Activated CD4-positive, CD25-positive, alpha-beta regulatory T cell treated with anti-CD3 and anti-CD28 coated beads, Interleukin-2, amount 50 U/mL, for 24 hours (primary cell): ENCODE results near the gene SPSB1.

ENCODE experiments used
- ATAC-seq, 2 donors: fragments of 150-1000 bp; cut with Tn5 transposase; one replicate each; pipeline ENCODE4 v1.10.0; 2021; ENCODE audit warnings: mild to moderate bottlenecking in 1 of 2, moderate library complexity in 1 of 2

Gene SPSB1

GRCh38 chr1:9292361-9293240 lies at the start of gene SPSB1:
Gene SPSB1, plus strand, starts transcription at chr1:9292894. Its CDS starts 62,998 bp downstream, at chr1:9355892.
- ATAC-seq, result peak; percentile 41 to 44

GRCh38 chr1:9243066-9243739 lies 49.5 kb upstream of the SPSB1 start:
- no peak for ATAC-seq

DNA sequence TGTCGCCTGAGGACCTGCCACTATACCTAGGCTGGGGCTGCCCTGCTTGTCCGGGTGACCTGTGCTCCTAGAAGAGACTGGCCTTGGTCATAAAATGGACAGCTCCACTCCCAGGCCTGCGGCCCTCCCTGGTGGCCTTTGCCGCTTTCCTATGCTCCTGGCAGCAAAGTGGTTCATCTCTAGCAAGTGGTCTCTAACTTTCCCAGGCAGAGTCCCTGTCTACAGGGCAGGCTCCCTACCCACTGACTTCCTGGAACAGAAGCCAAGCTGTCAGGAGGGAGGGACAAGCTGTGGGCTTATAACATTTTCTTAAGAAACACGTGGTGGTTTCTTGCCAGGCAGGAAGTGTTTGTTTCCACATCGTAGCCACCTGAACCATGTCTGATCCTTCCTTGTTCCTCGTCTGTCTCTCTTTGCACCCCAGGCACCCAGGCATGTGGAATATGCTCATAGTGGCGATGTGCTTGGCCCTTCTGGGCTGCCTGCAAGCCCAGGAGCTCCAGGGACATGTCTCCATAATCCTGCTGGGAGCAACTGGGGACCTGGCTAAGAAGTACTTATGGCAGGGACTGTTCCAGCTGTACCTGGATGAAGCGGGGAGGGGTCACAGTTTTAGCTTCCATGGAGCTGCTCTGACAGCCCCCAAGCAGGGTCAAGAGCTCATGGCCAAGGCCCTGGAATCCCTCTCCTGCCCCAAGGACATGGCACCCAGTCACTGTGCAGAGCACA lies 48.0 kb upstream of the SPSB1 start:
- ATAC-seq, result no peak

- no peak for ATAC-seq
These were observed 47.5 kb upstream of the SPSB1 start for GRCh38 chr1:9245230-9245619.

GRCh38 chr1:9245661-9246060 lies 47.0 kb upstream of the SPSB1 start:
- ATAC-seq, result no peak

DNA sequence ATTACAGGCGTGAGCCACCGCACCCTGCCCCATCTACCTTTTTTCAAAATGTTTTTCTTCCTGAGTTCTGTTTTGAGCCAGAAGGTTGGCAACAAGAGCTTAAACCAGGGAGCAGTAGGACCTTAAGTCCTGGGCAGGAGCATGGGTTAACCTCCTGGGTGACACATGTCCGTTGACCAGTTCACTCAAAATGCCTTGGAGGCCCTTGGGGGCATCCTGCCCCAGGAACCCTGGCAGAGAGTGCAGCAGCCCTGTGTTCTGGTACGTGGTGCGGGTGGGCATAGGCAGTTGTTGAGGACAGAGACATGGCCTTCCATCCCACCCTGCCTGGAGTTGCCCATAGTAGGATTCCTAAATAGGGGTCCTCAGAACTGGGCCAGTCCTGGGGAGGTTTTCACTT lies 46.5 kb upstream of the SPSB1 start:
- no peak for ATAC-seq

GRCh38 chr1:9246841-9247785 lies 45.6 kb upstream of the SPSB1 start:
- no peak for ATAC-seq

DNA sequence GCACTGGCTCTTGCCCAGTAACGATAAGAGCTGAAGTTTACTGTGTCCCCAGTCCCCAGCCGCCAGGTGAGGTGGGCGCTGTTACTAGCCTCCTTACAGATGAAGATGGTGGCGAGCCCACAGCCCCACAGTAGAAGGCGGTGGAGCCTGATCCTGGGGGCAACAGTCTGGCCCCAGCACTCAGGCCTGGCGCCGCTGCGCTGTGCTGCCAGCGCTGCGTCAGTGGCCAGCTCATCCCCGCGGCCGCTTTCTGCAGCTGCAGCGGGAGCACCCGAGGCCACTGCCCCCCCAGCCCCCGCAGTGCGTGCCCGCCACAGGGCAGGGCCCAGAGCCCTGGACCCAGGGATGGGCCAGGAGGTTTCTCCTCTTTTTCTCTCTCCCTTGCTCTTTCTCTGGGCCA lies 44.8 kb upstream of the SPSB1 start:
- ATAC-seq, result no peak

DNA sequence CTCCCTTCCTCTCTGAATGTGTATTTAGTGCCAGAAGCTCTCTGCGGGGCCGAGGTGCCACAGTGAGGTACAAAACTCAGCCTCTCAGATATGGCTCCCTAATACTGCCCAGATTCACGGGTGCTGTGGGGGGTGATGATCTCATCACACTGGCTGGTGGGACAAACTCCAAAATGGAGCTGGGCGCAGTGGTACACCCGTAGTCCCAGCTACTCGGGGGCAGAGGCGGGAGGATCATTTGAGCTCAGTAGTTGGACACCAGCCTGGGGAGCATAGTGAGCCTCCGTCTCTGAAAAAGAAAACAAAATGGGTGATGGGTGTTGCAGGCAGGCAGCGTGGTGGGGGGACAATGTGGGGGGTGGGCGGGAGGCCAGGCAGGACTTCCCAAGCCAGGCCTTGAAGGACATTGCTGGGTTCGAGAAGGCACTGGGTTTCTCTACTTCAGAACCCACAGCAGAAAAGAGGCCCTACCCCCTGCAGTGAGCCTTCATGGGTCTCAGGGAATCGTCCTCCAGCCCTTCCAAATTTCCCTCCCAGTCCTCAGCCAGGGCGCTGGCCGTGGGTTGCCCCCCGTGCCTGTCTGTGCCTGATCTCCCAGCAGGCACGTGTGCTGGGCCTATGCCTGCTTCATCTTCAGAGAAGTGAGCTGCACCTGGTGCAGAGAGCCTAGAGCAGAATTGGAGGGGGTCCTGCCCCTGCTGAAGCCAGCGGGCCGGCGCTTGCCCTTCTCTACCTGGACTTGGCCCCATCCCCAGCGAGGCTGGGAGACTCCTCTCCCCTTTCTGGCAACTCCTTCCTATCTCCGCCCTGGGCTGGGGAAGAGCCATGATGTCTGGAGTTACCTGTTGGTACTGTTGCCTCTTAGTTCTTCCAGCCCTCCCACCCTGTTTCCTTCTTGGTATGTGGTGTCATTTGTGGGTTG lies 44.1 kb upstream of the SPSB1 start:
- ATAC-seq, result no peak

- ATAC-seq, result no peak
These were observed 43.5 kb upstream of the SPSB1 start for GRCh38 chr1:9249263-9249533.

DNA sequence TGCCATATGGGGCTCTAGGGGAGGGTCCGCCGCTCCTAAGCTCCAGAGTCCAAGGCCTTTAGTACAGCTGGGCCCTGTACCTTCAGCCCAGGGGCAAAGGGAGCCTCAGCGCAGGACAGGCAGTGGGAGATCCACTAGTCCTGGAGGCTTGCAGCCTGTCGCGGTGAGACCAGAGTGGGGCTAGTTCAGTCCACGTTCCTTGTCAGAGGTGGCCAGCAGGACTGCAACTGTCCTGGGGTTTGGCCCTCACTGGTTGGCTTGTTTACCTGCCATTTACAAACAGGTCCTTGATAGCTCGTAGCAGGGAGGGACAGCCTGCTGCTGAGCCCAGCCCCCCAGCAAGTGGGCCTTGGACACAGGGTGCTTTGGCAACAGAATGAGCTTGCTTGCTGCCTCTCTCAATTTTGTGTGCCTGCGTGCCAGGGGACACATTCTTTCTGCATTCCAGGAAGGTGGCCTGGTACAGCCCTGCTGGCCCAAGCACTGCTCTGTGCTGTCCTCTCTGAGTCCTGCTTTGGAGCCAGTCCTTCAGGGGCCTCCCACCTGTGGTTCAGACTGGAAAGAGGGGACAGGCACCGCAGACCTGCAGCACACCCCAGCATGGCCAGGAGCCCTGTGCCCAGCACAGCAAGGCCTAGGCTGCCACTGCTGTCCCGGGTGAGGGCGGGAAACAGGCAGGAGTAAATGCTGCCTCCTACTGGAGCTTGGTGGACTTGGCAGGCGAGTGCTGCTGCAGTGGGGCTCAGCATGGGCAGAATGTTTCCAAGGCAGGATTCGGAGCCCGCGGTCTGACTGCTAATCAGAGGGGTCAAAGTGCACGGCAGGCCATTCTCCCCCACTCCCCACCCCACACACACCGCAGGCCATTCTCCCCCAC lies 42.9 kb upstream of the SPSB1 start:
- ATAC-seq, result no peak

GRCh38 chr1:9250411-9251381 lies 42.0 kb upstream of the SPSB1 start:
- ATAC-seq, result no peak

DNA sequence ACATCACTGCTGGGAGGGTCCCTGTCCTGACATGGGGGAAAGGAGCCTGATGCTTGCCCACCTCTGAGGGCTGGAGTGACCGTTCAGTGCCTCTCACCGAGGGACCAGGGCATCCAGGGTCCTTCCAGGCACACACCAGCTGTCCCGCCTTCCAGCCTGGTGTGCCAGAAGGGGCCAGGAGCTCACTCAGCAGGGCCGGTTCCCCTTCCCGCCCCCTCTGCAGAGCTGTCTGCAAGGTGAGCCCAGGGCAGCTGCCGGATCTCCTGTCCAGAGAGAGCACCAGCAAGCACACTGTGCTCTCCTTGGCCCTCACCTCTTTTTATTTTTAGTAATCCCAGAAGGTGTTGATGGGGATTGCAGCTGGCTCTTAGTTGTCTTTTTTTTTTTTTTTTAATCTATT lies 41.2 kb upstream of the SPSB1 start:
- ATAC-seq, result no peak

- ATAC-seq, result no peak
These were observed 39.7 kb upstream of the SPSB1 start for GRCh38 chr1:9253004-9253403.

GRCh38 chr1:9253453-9254105 lies 39.1 kb upstream of the SPSB1 start:
- ATAC-seq, result no peak

DNA sequence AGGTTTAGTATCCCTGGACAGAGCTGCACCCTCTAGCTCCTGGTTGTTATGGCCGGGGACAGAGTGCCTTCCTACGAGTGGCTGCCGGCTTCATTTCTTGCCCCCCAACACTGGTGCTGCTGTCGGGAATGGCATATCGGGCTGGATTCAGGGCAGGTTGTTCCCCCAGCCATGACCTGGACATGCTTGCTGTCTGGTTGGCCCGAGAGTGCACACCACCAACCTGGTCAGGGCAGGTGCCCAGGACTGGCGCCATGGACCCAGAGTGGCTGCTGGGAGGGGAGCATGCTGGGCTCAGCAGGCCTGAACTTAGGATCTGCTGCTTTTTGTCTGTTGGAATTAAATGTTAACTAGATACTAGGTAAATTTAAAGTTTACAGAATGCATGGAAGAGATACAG lies 36.4 kb upstream of the SPSB1 start:
- ATAC-seq, result no peak

GRCh38 chr1:9257851-9258250 lies 34.8 kb upstream of the SPSB1 start:
- ATAC-seq, result no peak

- no peak for ATAC-seq
These were observed 34.1 kb upstream of the SPSB1 start for GRCh38 chr1:9258629-9259028.
